BE2C (cell line): Measurements from ENCODE around the gene ANKRD33B. TPM values are rescaled to one million over a fixed set of nuclear protein-coding genes. Genes with fewer than 3 reads are reported as not detected.
A peak's percentile ranks its signal among the peaks of the same experiment; 100 is the strongest.
"Not testable (repeated sequence)": the region's sequence is repeated elsewhere in the genome, so short reads cannot be mapped to it uniquely, and the experiment has no call there.

Experiments
- DNase-seq: peaks from one replicate; pipeline ENCODE4 v3.0.0-alpha.2; 2020
- H3K27me3 ChIP-seq: fragments of 250-450 bp; sonication (Bioruptor Pico); 2 replicates; pipeline ENCODE4 v1.5.1; 2020; ENCODE audit warnings: mild to moderate bottlenecking
- H3K36me3 ChIP-seq: fragments of 250-450 bp; sonication (Bioruptor Pico); 2 replicates; pipeline ENCODE4 v1.5.1; 2020; ENCODE audit warnings: mild to moderate bottlenecking
- H3K4me1 ChIP-seq: fragments of 250-450 bp; sonication (Bioruptor Pico); 2 replicates; pipeline ENCODE4 v1.5.1; 2020
- H3K4me3 ChIP-seq: 2 replicates; pipeline ENCODE4 v1.5.1; 2011; ENCODE audit warnings: low read depth, low read length
- H3K9me3 ChIP-seq: fragments of 250-450 bp; sonication (Bioruptor Pico); 2 replicates; pipeline ENCODE4 v1.5.1; 2020
- polyA plus RNA-seq: library from polyadenylated mRNA; unstranded; fragments of >200 nt; gene quantifications from one replicate; pipeline ENCODE4 v1.2.1, GENCODE V29; 2012; ENCODE audit warnings: low read depth, missing spikeins; ENCODE audit not compliant: insufficient read length, insufficient read depth
- TF ChIP-seq, protein P1 (sequence below): IDR thresholded peaks from 2 replicates; pipeline ENCODE4 v1.5.1; 2012; ENCODE audit warnings: mild to moderate bottlenecking, low read depth, low read length

Gene ANKRD33B
- polyA plus RNA-seq: 1.9 TPM

DNA sequence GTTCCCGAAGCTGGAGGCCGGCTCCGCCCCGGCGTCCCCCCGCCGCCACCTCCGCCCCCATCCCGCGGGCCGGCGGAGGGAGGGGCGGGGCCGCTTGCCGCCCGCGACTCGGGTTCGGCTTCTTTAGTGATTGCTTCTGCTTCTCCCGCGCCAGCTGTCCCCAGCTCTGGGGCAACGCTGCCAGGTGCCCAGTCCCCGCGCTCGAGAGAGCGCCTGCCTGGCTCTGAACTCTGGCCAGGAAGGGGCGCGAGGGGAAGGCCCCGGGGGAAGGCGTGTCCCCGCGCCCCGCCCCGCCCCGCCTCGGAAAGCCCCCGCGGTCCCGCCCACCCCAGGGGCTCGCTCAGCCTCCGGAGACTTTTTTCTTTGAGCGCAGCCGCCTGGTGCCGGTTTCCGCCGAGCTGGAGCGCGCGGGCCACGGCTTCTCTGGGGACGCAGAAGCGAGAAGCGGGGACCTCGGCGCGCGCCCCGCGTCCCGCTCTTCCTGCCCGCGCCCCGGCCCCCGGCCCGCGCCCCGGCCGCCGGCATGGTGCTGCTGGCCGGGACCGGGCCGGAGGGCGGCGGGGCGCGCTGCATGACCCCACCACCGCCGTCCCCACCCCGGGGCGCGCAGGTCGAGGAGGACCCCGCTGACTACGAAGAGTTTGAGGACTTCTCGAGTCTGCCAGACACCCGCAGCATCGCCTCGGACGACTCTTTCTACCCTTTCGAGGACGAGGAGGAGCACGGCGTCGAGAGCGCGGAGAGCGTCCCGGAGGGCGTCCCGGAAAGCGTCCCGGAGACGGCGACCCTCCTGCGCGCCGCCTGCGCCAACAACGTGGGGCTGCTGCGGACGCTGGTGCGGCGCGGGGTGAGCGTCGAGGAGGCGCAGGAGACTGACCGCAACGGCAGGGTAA lies at the start of gene ANKRD33B:
Gene ANKRD33B, plus strand, starts transcription at position 126 of the 893 bp plus-strand sequence. Its CDS starts 398 bp downstream, at position 524.
- H3K36me3 ChIP-seq: no peaks in the 10 kb centered on the region
- peaks cover 7% of the 10 kb centered on the region for H3K4me1 ChIP-seq
- peak within 1 kb of the TSS; percentile 58 for H3K4me3 ChIP-seq
- H3K27me3 ChIP-seq: peaks cover 10% of the 10 kb centered on the region
- peak; percentile 79 for DNase-seq
- TF ChIP-seq, protein P1, sequence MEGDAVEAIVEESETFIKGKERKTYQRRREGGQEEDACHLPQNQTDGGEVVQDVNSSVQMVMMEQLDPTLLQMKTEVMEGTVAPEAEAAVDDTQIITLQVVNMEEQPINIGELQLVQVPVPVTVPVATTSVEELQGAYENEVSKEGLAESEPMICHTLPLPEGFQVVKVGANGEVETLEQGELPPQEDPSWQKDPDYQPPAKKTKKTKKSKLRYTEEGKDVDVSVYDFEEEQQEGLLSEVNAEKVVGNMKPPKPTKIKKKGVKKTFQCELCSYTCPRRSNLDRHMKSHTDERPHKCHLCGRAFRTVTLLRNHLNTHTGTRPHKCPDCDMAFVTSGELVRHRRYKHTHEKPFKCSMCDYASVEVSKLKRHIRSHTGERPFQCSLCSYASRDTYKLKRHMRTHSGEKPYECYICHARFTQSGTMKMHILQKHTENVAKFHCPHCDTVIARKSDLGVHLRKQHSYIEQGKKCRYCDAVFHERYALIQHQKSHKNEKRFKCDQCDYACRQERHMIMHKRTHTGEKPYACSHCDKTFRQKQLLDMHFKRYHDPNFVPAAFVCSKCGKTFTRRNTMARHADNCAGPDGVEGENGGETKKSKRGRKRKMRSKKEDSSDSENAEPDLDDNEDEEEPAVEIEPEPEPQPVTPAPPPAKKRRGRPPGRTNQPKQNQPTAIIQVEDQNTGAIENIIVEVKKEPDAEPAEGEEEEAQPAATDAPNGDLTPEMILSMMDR: no peak
- no peaks in the 10 kb centered on the region for H3K9me3 ChIP-seq

DNA sequence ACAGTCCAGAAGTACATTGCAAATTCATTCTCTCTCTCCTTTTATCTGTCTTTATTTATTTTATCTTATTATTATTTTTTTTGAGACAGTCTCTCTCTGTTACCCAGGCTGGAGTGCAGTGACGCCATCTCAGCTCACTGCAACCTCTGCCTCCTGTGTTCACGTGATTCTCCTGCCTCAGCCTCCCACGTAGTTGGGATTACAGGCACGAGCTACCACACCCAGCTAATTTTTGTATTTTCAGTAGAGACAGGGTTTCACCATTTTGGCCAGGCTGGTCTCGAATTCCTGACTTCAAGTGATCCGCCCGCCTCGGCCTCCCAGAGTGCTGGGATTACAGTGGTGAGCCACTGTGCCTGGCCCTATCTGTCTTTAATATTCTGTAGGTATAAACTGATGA lies 49.3 kb upstream of the ANKRD33B start:
- DNase-seq, H3K36me3 ChIP-seq, H3K9me3 ChIP-seq, H3K4me3 ChIP-seq, H3K27me3 ChIP-seq, H3K4me1 ChIP-seq: not testable (repeated sequence)

DNA sequence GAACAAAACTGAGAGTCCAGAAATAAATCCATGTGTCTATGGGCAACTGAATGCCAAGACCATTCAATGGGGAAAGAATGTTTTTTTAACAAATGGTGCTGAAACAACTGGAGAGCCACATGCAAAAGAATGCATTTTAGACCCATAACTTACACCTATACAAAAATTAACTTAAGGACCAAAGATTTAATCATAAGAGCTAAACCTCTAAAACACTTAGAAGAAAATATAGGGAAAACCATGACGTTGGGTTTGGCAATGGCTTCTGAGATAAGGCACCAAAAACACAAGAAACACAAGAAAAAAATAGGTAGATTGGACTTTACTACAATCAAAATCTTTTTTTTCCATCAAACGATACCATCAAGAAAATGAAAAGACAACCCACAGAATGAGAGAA lies 48.4 kb upstream of the ANKRD33B start:
- Histone ChIP-seq H3K4me1 (no peaks in the 10 kb centered on the region; the same call in 1 of the 2 replicates), H3K4me3 (no peak overlapping the region), H3K36me3 (no peaks in the 10 kb centered on the region), H3K27me3 (no peaks in the 10 kb centered on the region), H3K9me3 (no peaks in the 10 kb centered on the region)
- TF ChIP-seq, protein P1: no peak
- no peak for DNase-seq

DNA sequence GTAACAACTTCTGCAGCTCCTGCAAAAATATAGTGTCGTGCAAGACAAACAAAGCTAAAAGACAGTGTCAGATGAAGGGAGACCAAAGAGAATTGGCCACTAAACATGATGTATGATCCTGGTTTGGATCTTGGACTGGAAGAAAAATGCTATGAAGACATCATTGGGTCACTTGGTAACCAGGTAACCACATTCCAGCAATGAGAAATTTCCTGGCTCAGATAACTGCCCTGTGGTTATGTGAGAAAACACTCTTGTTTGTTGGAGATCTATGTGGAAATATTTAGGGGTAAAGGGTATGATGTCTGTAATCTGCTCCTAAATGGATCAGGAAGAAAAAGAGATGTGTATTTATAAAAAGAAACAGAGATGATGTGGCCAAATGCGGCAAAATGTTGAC lies 45.5 kb upstream of the ANKRD33B start:
- H3K4me3 ChIP-seq: no peak overlapping the region
- no peaks in the 10 kb centered on the region for H3K4me1 ChIP-seq
- no peaks in the 10 kb centered on the region for H3K27me3 ChIP-seq
- no peak for DNase-seq
- H3K9me3 ChIP-seq: no peaks in the 10 kb centered on the region
- TF ChIP-seq, protein P1: no peak
- H3K36me3 ChIP-seq: no peaks in the 10 kb centered on the region

DNA sequence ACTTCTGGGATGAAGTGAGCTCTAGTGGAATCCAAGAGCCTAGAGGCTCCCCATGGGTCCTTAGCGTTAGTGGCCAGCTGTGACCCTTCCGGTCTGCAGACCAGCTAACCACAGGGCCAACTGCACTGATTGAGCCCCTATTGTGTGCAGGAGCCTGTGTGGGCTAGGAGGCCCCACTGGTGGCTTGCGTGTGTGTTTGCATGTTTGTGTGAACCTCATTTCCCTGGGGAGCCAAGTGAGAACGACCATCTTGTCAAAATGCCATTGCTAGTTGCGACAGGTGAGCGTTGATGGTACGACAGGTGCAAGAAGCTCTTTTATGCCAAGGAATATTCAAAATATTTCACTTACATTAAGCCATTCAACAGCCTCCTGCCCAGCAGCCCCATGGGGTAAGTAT lies 44.1 kb upstream of the ANKRD33B start:
- H3K4me3 ChIP-seq: no peak overlapping the region
- no peaks in the 10 kb centered on the region for H3K36me3 ChIP-seq
- TF ChIP-seq, protein P1: no peak
- peaks cover 3% of the 10 kb centered on the region; the same call in 1 of the 2 replicates for H3K4me1 ChIP-seq
- DNase-seq: no peak
- no peaks in the 10 kb centered on the region for H3K27me3 ChIP-seq
- no peaks in the 10 kb centered on the region for H3K9me3 ChIP-seq

DNA sequence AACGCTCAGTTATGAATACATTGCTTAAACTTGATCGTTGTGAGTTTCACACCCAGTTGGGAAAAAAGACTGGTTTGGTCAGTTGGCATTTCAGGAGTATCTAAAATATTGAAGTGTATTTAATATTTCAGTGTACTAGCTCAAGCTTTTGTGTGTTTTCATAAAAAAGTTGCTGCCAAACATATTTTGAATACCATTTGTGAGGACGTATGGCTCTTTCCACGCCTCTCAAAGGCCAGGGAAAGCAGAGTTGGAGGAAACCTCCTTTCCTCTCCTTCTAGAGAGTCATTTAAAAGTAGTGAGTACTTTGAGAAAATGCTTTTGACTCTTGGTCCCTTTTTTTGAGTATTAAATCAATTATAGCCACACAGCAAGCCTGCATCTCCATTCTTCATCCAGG lies 43.2 kb upstream of the ANKRD33B start:
- Histone ChIP-seq H3K4me1 (peaks cover 6% of the 10 kb centered on the region; the same call in 1 of the 2 replicates), H3K36me3 (no peaks in the 10 kb centered on the region), H3K27me3 (no peaks in the 10 kb centered on the region), H3K4me3 (no peak overlapping the region), H3K9me3 (no peaks in the 10 kb centered on the region)
- TF ChIP-seq, protein P1: no peak
- DNase-seq: no peak
